ENCODE data around the gene GNMT.
"Not testable (repeated sequence)": the region's sequence is repeated elsewhere in the genome, so short reads cannot be mapped to it uniquely, and the experiment has no call there.

The GNMT gene

GRCh38 chr6:42989923-42990322, 29.4 kb downstream of the GNMT start:
- no peak overlapping the region for H3K4me3 ChIP-seq (ENCODE audit: low read depth, low read length)
- H3K4me1 ChIP-seq (ENCODE audit: control insufficient read depth, insufficient read depth, low read length, unreplicated experiment), result peaks cover 26% of the 10 kb centered on the region
- H3K36me3 ChIP-seq (ENCODE audit: insufficient read depth, low read length), result no peaks in the 10 kb centered on the region
- no peak overlapping the region for H3K27ac ChIP-seq (ENCODE audit: low read depth, low read length)
- H3K79me2 ChIP-seq (ENCODE audit: control insufficient read depth, insufficient read depth, low read length, unreplicated experiment), result peaks cover 14% of the 10 kb centered on the region
- no peaks in the 10 kb centered on the region for H3K27me3 ChIP-seq (ENCODE audit: insufficient read depth, low read length)
- no peak overlapping the region for H2AFZ ChIP-seq (ENCODE audit: low read length, unreplicated experiment)

GRCh38 chr6:42993445-42993844, 32.9 kb downstream of the GNMT start:
- Histone ChIP-seq H3K4me1 (ENCODE audit: control insufficient read depth, insufficient read depth, low read length, unreplicated experiment) (peaks cover 1% of the 10 kb centered on the region), H3K4me3 (ENCODE audit: low read depth, low read length) (no peak overlapping the region), H3K27me3 (ENCODE audit: insufficient read depth, low read length) (no peaks in the 10 kb centered on the region), H3K79me2 (ENCODE audit: control insufficient read depth, insufficient read depth, low read length, unreplicated experiment) (no peaks in the 10 kb centered on the region), H3K36me3 (ENCODE audit: insufficient read depth, low read length) (no peaks in the 10 kb centered on the region), H2AFZ (ENCODE audit: low read length, unreplicated experiment) (no peak overlapping the region), H3K27ac (ENCODE audit: low read depth, low read length) (no peak overlapping the region)

GRCh38 chr6:42996513-42996912, 36.0 kb downstream of the GNMT start:
- Histone ChIP-seq H2AFZ (ENCODE audit: low read length, unreplicated experiment) (no peak overlapping the region), H3K4me3 (ENCODE audit: low read depth, low read length) (no peak overlapping the region), H3K4me1 (ENCODE audit: control insufficient read depth, insufficient read depth, low read length, unreplicated experiment) (no peaks in the 10 kb centered on the region), H3K79me2 (ENCODE audit: control insufficient read depth, insufficient read depth, low read length, unreplicated experiment) (no peaks in the 10 kb centered on the region), H3K36me3 (ENCODE audit: insufficient read depth, low read length) (no peaks in the 10 kb centered on the region), H3K27ac (ENCODE audit: low read depth, low read length) (no peak overlapping the region), H3K27me3 (ENCODE audit: insufficient read depth, low read length) (no peaks in the 10 kb centered on the region)

- not testable (repeated sequence) for H3K4me1 ChIP-seq (ENCODE audit: control insufficient read depth, insufficient read depth, low read length, unreplicated experiment); H3K79me2 ChIP-seq (ENCODE audit: control insufficient read depth, insufficient read depth, low read length, unreplicated experiment); H3K4me3 ChIP-seq (ENCODE audit: low read depth, low read length); H3K27me3 ChIP-seq (ENCODE audit: insufficient read depth, low read length); H2AFZ ChIP-seq (ENCODE audit: low read length, unreplicated experiment); H3K36me3 ChIP-seq (ENCODE audit: insufficient read depth, low read length); H3K27ac ChIP-seq (ENCODE audit: low read depth, low read length)
These were observed 37.7 kb downstream of the GNMT start for GRCh38 chr6:42998205-42998604.

- no peaks in the 10 kb centered on the region for H3K36me3 ChIP-seq (ENCODE audit: insufficient read depth, low read length)
- H3K4me1 ChIP-seq (ENCODE audit: control insufficient read depth, insufficient read depth, low read length, unreplicated experiment), result no peaks in the 10 kb centered on the region
These were observed 41.3 kb downstream of the GNMT start for GRCh38 chr6:43001843-43002242.

GRCh38 chr6:43005844-43006243, 45.3 kb downstream of the GNMT start:
- peaks cover 8% of the 10 kb centered on the region for H3K36me3 ChIP-seq (ENCODE audit: insufficient read depth, low read length)

More at GRCh38 chr6:43001843-43002242, 41.3 kb downstream of the GNMT start:
- Histone ChIP-seq H3K27me3 (ENCODE audit: insufficient read depth, low read length) (no peaks in the 10 kb centered on the region), H3K27ac (ENCODE audit: low read depth, low read length) (no peak overlapping the region), H2AFZ (ENCODE audit: low read length, unreplicated experiment) (no peak overlapping the region), H3K79me2 (ENCODE audit: control insufficient read depth, insufficient read depth, low read length, unreplicated experiment) (no peaks in the 10 kb centered on the region), H3K4me3 (ENCODE audit: low read depth, low read length) (no peak overlapping the region)

GRCh38 chr6:43006251-43006650, 45.7 kb downstream of the GNMT start:
- Histone ChIP-seq H3K4me3 (ENCODE audit: low read depth, low read length) (no peak overlapping the region), H3K27me3 (ENCODE audit: insufficient read depth, low read length) (no peaks in the 10 kb centered on the region), H3K79me2 (ENCODE audit: control insufficient read depth, insufficient read depth, low read length, unreplicated experiment) (no peaks in the 10 kb centered on the region), H3K36me3 (ENCODE audit: insufficient read depth, low read length) (peaks cover 8% of the 10 kb centered on the region), H3K4me1 (ENCODE audit: control insufficient read depth, insufficient read depth, low read length, unreplicated experiment) (no peaks in the 10 kb centered on the region), H3K27ac (ENCODE audit: low read depth, low read length) (no peak overlapping the region), H2AFZ (ENCODE audit: low read length, unreplicated experiment) (no peak overlapping the region)

More at GRCh38 chr6:43005844-43006243, 45.3 kb downstream of the GNMT start:
- Histone ChIP-seq H3K27me3 (ENCODE audit: insufficient read depth, low read length) (no peaks in the 10 kb centered on the region), H3K27ac (ENCODE audit: low read depth, low read length) (no peak overlapping the region), H3K4me3 (ENCODE audit: low read depth, low read length) (no peak overlapping the region), H3K4me1 (ENCODE audit: control insufficient read depth, insufficient read depth, low read length, unreplicated experiment) (no peaks in the 10 kb centered on the region), H2AFZ (ENCODE audit: low read length, unreplicated experiment) (no peak overlapping the region), H3K79me2 (ENCODE audit: control insufficient read depth, insufficient read depth, low read length, unreplicated experiment) (no peaks in the 10 kb centered on the region)

GRCh38 chr6:43007126-43007525, 46.6 kb downstream of the GNMT start:
- Histone ChIP-seq H3K4me1 (ENCODE audit: control insufficient read depth, insufficient read depth, low read length, unreplicated experiment) (peaks cover 7% of the 10 kb centered on the region), H3K79me2 (ENCODE audit: control insufficient read depth, insufficient read depth, low read length, unreplicated experiment) (peaks cover 4% of the 10 kb centered on the region), H3K36me3 (ENCODE audit: insufficient read depth, low read length) (peaks cover 8% of the 10 kb centered on the region), H2AFZ (ENCODE audit: low read length, unreplicated experiment) (no peak overlapping the region), H3K4me3 (ENCODE audit: low read depth, low read length) (no peak overlapping the region), H3K27ac (ENCODE audit: low read depth, low read length) (no peak overlapping the region), H3K27me3 (ENCODE audit: insufficient read depth, low read length) (no peaks in the 10 kb centered on the region)

GRCh38 chr6:43009124-43009523, 48.6 kb downstream of the GNMT start:
- Histone ChIP-seq H3K27me3 (ENCODE audit: insufficient read depth, low read length) (no peaks in the 10 kb centered on the region), H3K4me1 (ENCODE audit: control insufficient read depth, insufficient read depth, low read length, unreplicated experiment) (peaks cover 13% of the 10 kb centered on the region), H3K27ac (ENCODE audit: low read depth, low read length) (no peak overlapping the region), H3K4me3 (ENCODE audit: low read depth, low read length) (no peak overlapping the region), H3K79me2 (ENCODE audit: control insufficient read depth, insufficient read depth, low read length, unreplicated experiment) (peaks cover 17% of the 10 kb centered on the region), H2AFZ (ENCODE audit: low read length, unreplicated experiment) (no peak overlapping the region), H3K36me3 (ENCODE audit: insufficient read depth, low read length) (peaks cover 8% of the 10 kb centered on the region)

- H3K27ac ChIP-seq (ENCODE audit: low read depth, low read length), result no peak overlapping the region
- no peak overlapping the region for H3K4me3 ChIP-seq (ENCODE audit: low read depth, low read length)
- peaks cover 22% of the 10 kb centered on the region for H3K4me1 ChIP-seq (ENCODE audit: control insufficient read depth, insufficient read depth, low read length, unreplicated experiment)
- no peak overlapping the region for H2AFZ ChIP-seq (ENCODE audit: low read length, unreplicated experiment)
- H3K36me3 ChIP-seq (ENCODE audit: insufficient read depth, low read length), result peaks cover 8% of the 10 kb centered on the region
- H3K79me2 ChIP-seq (ENCODE audit: control insufficient read depth, insufficient read depth, low read length, unreplicated experiment), result peaks cover 37% of the 10 kb centered on the region
- H3K27me3 ChIP-seq (ENCODE audit: insufficient read depth, low read length), result no peaks in the 10 kb centered on the region
These were observed 50.7 kb downstream of the GNMT start for GRCh38 chr6:43011207-43011606.

GRCh38 chr6:43012364-43012763, 51.8 kb downstream of the GNMT start:
- H3K36me3 ChIP-seq (ENCODE audit: insufficient read depth, low read length), result peaks cover 8% of the 10 kb centered on the region
- H3K79me2 ChIP-seq (ENCODE audit: control insufficient read depth, insufficient read depth, low read length, unreplicated experiment), result peaks cover 49% of the 10 kb centered on the region
- H3K27me3 ChIP-seq (ENCODE audit: insufficient read depth, low read length), result no peaks in the 10 kb centered on the region
- peak overlapping the region; percentile 89 for H3K4me3 ChIP-seq (ENCODE audit: low read depth, low read length)
- no peak overlapping the region for H2AFZ ChIP-seq (ENCODE audit: low read length, unreplicated experiment)
- H3K27ac ChIP-seq (ENCODE audit: low read depth, low read length), result no peak overlapping the region
- peaks cover 28% of the 10 kb centered on the region for H3K4me1 ChIP-seq (ENCODE audit: control insufficient read depth, insufficient read depth, low read length, unreplicated experiment)
